ENCODE measurements around the gene OR2F1. TPM values are rescaled to one million over a fixed set of nuclear protein-coding genes. Genes with fewer than 3 reads are reported as not detected.

Gene OR2F1
- total RNA-seq, 1 experiment from 2014 or later = not detected

GRCh38 chr7:143936087-143937009 lies 18.3 kb upstream of the OR2F1 start:
- Histone ChIP-seq H3K4me3 (ENCODE audit: insufficient read depth, low read depth, low read length) (no peak overlapping the region), H3K27me3 (ENCODE audit: control insufficient read depth, insufficient read depth, low read length) (no peaks in the 10 kb centered on the region), H3K36me3 (replicated peaks; ENCODE audit: control insufficient read depth, insufficient read depth, low read length) (no peaks in the 10 kb centered on the region)
- DNase-seq = no peak

- no peaks in the 10 kb centered on the region for H3K36me3 ChIP-seq (replicated peaks; ENCODE audit: control insufficient read depth, insufficient read depth, low read length)
- no peak overlapping the region for H3K4me3 ChIP-seq (ENCODE audit: insufficient read depth, low read depth, low read length)
- no peak for DNase-seq
- H3K27me3 ChIP-seq (ENCODE audit: control insufficient read depth, insufficient read depth, low read length) = no peaks in the 10 kb centered on the region
These were observed 16.0 kb upstream of the OR2F1 start for GRCh38 chr7:143938379-143939243.

GRCh38 chr7:143945423-143945822 lies 9.2 kb upstream of the OR2F1 start:
- DNase-seq = no peak
- no peaks in the 10 kb centered on the region for H3K36me3 ChIP-seq (replicated peaks; ENCODE audit: control insufficient read depth, insufficient read depth, low read length)
- no peak overlapping the region for H3K4me3 ChIP-seq (ENCODE audit: insufficient read depth, low read depth, low read length)
- no peaks in the 10 kb centered on the region for H3K27me3 ChIP-seq (ENCODE audit: control insufficient read depth, insufficient read depth, low read length)

GRCh38 chr7:143947111-143947510 lies 7.5 kb upstream of the OR2F1 start:
- no peak for DNase-seq
- no peak overlapping the region for H3K4me3 ChIP-seq (ENCODE audit: insufficient read depth, low read depth, low read length)
- H3K27me3 ChIP-seq (ENCODE audit: control insufficient read depth, insufficient read depth, low read length) = no peaks in the 10 kb centered on the region
- no peaks in the 10 kb centered on the region for H3K36me3 ChIP-seq (replicated peaks; ENCODE audit: control insufficient read depth, insufficient read depth, low read length)

GRCh38 chr7:143948733-143949132 lies 5.9 kb upstream of the OR2F1 start:
- no peaks in the 10 kb centered on the region for H3K36me3 ChIP-seq (replicated peaks; ENCODE audit: control insufficient read depth, insufficient read depth, low read length)
- no peak for DNase-seq

GRCh38 chr7:143953421-143953820 lies 1.2 kb upstream of the OR2F1 start:
- no peak overlapping the region for H3K4me3 ChIP-seq (ENCODE audit: insufficient read depth, low read depth, low read length)
- H3K36me3 ChIP-seq (replicated peaks; ENCODE audit: control insufficient read depth, insufficient read depth, low read length) = no peaks in the 10 kb centered on the region
- no peak for DNase-seq
- no peaks in the 10 kb centered on the region for H3K27me3 ChIP-seq (ENCODE audit: control insufficient read depth, insufficient read depth, low read length)

More at GRCh38 chr7:143948733-143949132, 5.9 kb upstream of the OR2F1 start:
- no peaks in the 10 kb centered on the region for H3K27me3 ChIP-seq (ENCODE audit: control insufficient read depth, insufficient read depth, low read length)
- H3K4me3 ChIP-seq (ENCODE audit: insufficient read depth, low read depth, low read length) = no peak overlapping the region

- H3K4me3 ChIP-seq (ENCODE audit: insufficient read depth, low read depth, low read length) = no peak overlapping the region
- no peak for DNase-seq
- H3K27me3 ChIP-seq (ENCODE audit: control insufficient read depth, insufficient read depth, low read length) = no peaks in the 10 kb centered on the region
- no peaks in the 10 kb centered on the region for H3K36me3 ChIP-seq (replicated peaks; ENCODE audit: control insufficient read depth, insufficient read depth, low read length)
These were observed 509 bp upstream of the OR2F1 start for GRCh38 chr7:143954135-143954534.

GRCh38 chr7:143958781-143959180 lies 4.1 kb downstream of the OR2F1 start:
- no peaks in the 10 kb centered on the region for H3K27me3 ChIP-seq (ENCODE audit: control insufficient read depth, insufficient read depth, low read length)
- peak; percentile 10 for DNase-seq
- H3K4me3 ChIP-seq (ENCODE audit: insufficient read depth, low read depth, low read length) = no peak overlapping the region
- no peaks in the 10 kb centered on the region for H3K36me3 ChIP-seq (replicated peaks; ENCODE audit: control insufficient read depth, insufficient read depth, low read length)

GRCh38 chr7:143960813-143961610 lies 6.4 kb downstream of the OR2F1 start:
- Histone ChIP-seq H3K4me3 (ENCODE audit: insufficient read depth, low read depth, low read length) (no peak overlapping the region), H3K36me3 (replicated peaks; ENCODE audit: control insufficient read depth, insufficient read depth, low read length) (no peaks in the 10 kb centered on the region), H3K27me3 (ENCODE audit: control insufficient read depth, insufficient read depth, low read length) (no peaks in the 10 kb centered on the region)
- DNase-seq = no peak

- Histone ChIP-seq H3K27me3 (ENCODE audit: control insufficient read depth, insufficient read depth, low read length) (no peaks in the 10 kb centered on the region), H3K4me3 (ENCODE audit: insufficient read depth, low read depth, low read length) (no peak overlapping the region), H3K36me3 (replicated peaks; ENCODE audit: control insufficient read depth, insufficient read depth, low read length) (no peaks in the 10 kb centered on the region)
- DNase-seq = no peak
These were observed 10.6 kb downstream of the OR2F1 start for GRCh38 chr7:143965280-143965679.

- no peaks in the 10 kb centered on the region for H3K36me3 ChIP-seq (replicated peaks; ENCODE audit: control insufficient read depth, insufficient read depth, low read length)
- no peaks in the 10 kb centered on the region for H3K27me3 ChIP-seq (ENCODE audit: control insufficient read depth, insufficient read depth, low read length)
- DNase-seq = no peak
- no peak overlapping the region for H3K4me3 ChIP-seq (ENCODE audit: insufficient read depth, low read depth, low read length)
These were observed 12.8 kb downstream of the OR2F1 start for GRCh38 chr7:143967398-143967797.

GRCh38 chr7:143973870-143974416 lies 19.3 kb downstream of the OR2F1 start:
- DNase-seq = no peak
- H3K27me3 ChIP-seq (ENCODE audit: control insufficient read depth, insufficient read depth, low read length) = no peaks in the 10 kb centered on the region
- no peaks in the 10 kb centered on the region for H3K36me3 ChIP-seq (replicated peaks; ENCODE audit: control insufficient read depth, insufficient read depth, low read length)
- H3K4me3 ChIP-seq (ENCODE audit: insufficient read depth, low read depth, low read length) = no peak overlapping the region

- no peaks in the 10 kb centered on the region for H3K27me3 ChIP-seq (ENCODE audit: control insufficient read depth, insufficient read depth, low read length)
- no peak overlapping the region for H3K4me3 ChIP-seq (ENCODE audit: insufficient read depth, low read depth, low read length)
- no peak for DNase-seq
- no peaks in the 10 kb centered on the region for H3K36me3 ChIP-seq (replicated peaks; ENCODE audit: control insufficient read depth, insufficient read depth, low read length)
These were observed 19.8 kb downstream of the OR2F1 start for GRCh38 chr7:143974459-143974858.

- peak; percentile 54 for DNase-seq
- Histone ChIP-seq H3K36me3 (replicated peaks; ENCODE audit: control insufficient read depth, insufficient read depth, low read length) (no peaks in the 10 kb centered on the region), H3K27me3 (ENCODE audit: control insufficient read depth, insufficient read depth, low read length) (no peaks in the 10 kb centered on the region), H3K4me3 (ENCODE audit: insufficient read depth, low read depth, low read length) (no peak overlapping the region)
These were observed 21.0 kb downstream of the OR2F1 start for GRCh38 chr7:143975617-143976016.

All from H7 (cell line).